Occipital lobe (tissue), 1 donor: ENCODE measurements around the gene RETREG2. TPM values are rescaled to one million over a fixed set of nuclear protein-coding genes. Genes with fewer than 3 reads are reported as not detected.

Experiments used
- total RNA-seq: library from RNA; depleted of rRNA; stranded (reverse); fragments of >200 nt; gene quantifications from one replicate; pipeline ENCODE4 v1.2.3, GENCODE V29; 2014

The RETREG2 gene
- total RNA-seq, 1 donor from 2014 or later: 73.8 TPM

Other genes starting within 250 kb of the RETREG2 start
- 6.2 TPM for gene CDK5R2, start 218.6 kb upstream of the RETREG2 start, total RNA-seq
- gene FEV, start 193.1 kb upstream of the RETREG2 start, total RNA-seq: not detected
- not detected for gene CRYBA2, start 184.9 kb upstream of the RETREG2 start, total RNA-seq
- gene CFAP65, start 136.8 kb upstream of the RETREG2 start, total RNA-seq: 0.16 TPM
- 0.16 TPM for gene IHH, start 117.4 kb upstream of the RETREG2 start, total RNA-seq
- 9.2 TPM for gene NHEJ1, start 17.5 kb upstream of the RETREG2 start, total RNA-seq
- gene SLC23A3, start 8.2 kb upstream of the RETREG2 start, total RNA-seq: 0.31 TPM
- gene CNPPD1, start 1.4 kb upstream of the RETREG2 start, total RNA-seq: 39.3 TPM
- gene ZFAND2B, start 28.5 kb downstream of the RETREG2 start, total RNA-seq: 14.5 TPM
- gene ABCB6, start 40.7 kb downstream of the RETREG2 start, total RNA-seq: 32.0 TPM
- 24.5 TPM for gene ATG9A, start 51.4 kb downstream of the RETREG2 start, total RNA-seq
- gene ANKZF1, start 51.5 kb downstream of the RETREG2 start, total RNA-seq: 40.4 TPM
- gene GLB1L, start 67.2 kb downstream of the RETREG2 start, total RNA-seq: 2.7 TPM
- gene STK16, start 67.2 kb downstream of the RETREG2 start, total RNA-seq: 15.4 TPM
- not detected for gene TUBA4B, start 75.0 kb downstream of the RETREG2 start, total RNA-seq
- 2.7 TPM for gene TUBA4A, start 75.6 kb downstream of the RETREG2 start, total RNA-seq
- gene DNAJB2, start 101.1 kb downstream of the RETREG2 start, total RNA-seq: 73.2 TPM
- 32.6 TPM for gene PTPRN, start 131.1 kb downstream of the RETREG2 start, total RNA-seq
- gene RESP18, start 154.5 kb downstream of the RETREG2 start, total RNA-seq: not detected
- 17.5 TPM for gene DNPEP, start 209.6 kb downstream of the RETREG2 start, total RNA-seq
- 2.3 TPM for gene DES, start 240.1 kb downstream of the RETREG2 start, total RNA-seq